Endothelial cell of umbilical vein (primary cell): Measurements from ENCODE around the gene RNF168. TPM values are rescaled to one million over a fixed set of nuclear protein-coding genes. Genes with fewer than 3 reads are reported as not detected.

Experiments
- BruUV-seq: library from RNA; stranded (reverse); fragments of 400-500 nt; replicated peaks from 2 replicates; lab custom pipeline; 2021; lab: Mats Ljungman, UMichigan
- CTCF ChIA-PET: fragments of 300-600, 350-600 bp; sonication (Branson Sonifier 250); formaldehyde crosslinking; loops from one replicate; lab custom pipeline; 2021; ENCODE audit warnings: antibody characterized with exemption, inconsistent platforms; lab: Charles Lee
- POLR2A ChIA-PET: fragments of 300-600, 350-600 bp; sonication (Branson Sonifier 250); formaldehyde crosslinking; loops from one replicate; lab custom pipeline; 2021; ENCODE audit warnings: antibody characterized with exemption, inconsistent platforms; lab: Charles Lee
- DNase-seq: peaks from one replicate; pipeline ENCODE4 v3.0.0-alpha.2; 2011; ENCODE audit warnings: low read depth, low spot score
- FAIRE-seq: peaks from 2 replicates; lab custom pipeline; 2011; peaks lifted over from hg19 to GRCh38; lab: Jason Lieb, UNC
- H2AFZ ChIP-seq: 2 replicates; pipeline ENCODE4 v1.6.0; 2012; ENCODE audit warnings: low read depth, low read length, control low read depth, inconsistent platforms
- H3K27ac ChIP-seq: 2 replicates; pipeline ENCODE4 v1.5.1; 2011; ENCODE audit warnings: low read depth, mild to moderate bottlenecking, control low read depth, low read length, moderate library complexity; ENCODE audit not compliant: insufficient read depth
- H3K27me3 ChIP-seq, 2 experiments: 2 replicates each; pipeline versions ENCODE4 v1.6.0 to v1.6.1; 2011; ENCODE audit warnings: low read length in 2 of 2, mixed read lengths in 1 of 2; ENCODE audit not compliant: control insufficient read depth in 2 of 2, insufficient read depth in 2 of 2
- H3K36me3 ChIP-seq, 2 experiments: 2 replicates in 1 of 2; 3 replicates in 1 of 2; pipeline ENCODE4 v1.5.1; 2011; ENCODE audit warnings: low read length in 2 of 2, mild to moderate bottlenecking in 1 of 2, moderate library complexity in 1 of 2; ENCODE audit not compliant: control insufficient read depth in 2 of 2, insufficient read depth in 2 of 2; ENCODE audit errors: extremely low read depth in 1 of 2
- H3K4me1 ChIP-seq: 3 replicates; pipeline ENCODE4 v1.5.1; 2011; ENCODE audit warnings: mild to moderate bottlenecking, low read length; ENCODE audit not compliant: control insufficient read depth, insufficient read depth; ENCODE audit errors: extremely low read depth
- H3K4me2 ChIP-seq: 2 replicates; pipeline ENCODE4 v1.6.1; 2011; ENCODE audit warnings: low read length, control low read depth, mixed read lengths; ENCODE audit not compliant: insufficient read depth
- H3K4me3 ChIP-seq, 3 experiments: fragments of 200-600 bp in 1 of 3; sonication (generic), shearing (Covaris generic) in 1 of 3; replicated peaks in 1 of 3; 2 replicates each; pipeline ENCODE4 v1.5.1; 2011 to 2016; ENCODE audit warnings: control low read depth in 3 of 3, low read length in 3 of 3, mild to moderate bottlenecking in 2 of 3, inconsistent platforms in 1 of 3, low read depth in 1 of 3, moderate library complexity in 1 of 3; ENCODE audit not compliant: insufficient read depth in 1 of 3
- H3K79me2 ChIP-seq: 2 replicates; pipeline ENCODE4 v1.6.0; 2012; ENCODE audit warnings: low read length, inconsistent platforms; ENCODE audit not compliant: control insufficient read depth, insufficient read depth
- H3K9ac ChIP-seq: replicated peaks from 2 replicates; pipeline ENCODE3; 2011; ENCODE audit warnings: low read length, control low read depth; ENCODE audit not compliant: insufficient read depth; ENCODE audit errors: extremely low read depth
- H3K9me1 ChIP-seq: replicated peaks from 3 replicates; pipeline ENCODE4 v1.6.0; 2011; ENCODE audit warnings: mild to moderate bottlenecking, low read length; ENCODE audit not compliant: control insufficient read depth, insufficient read depth; ENCODE audit errors: extremely low read depth
- H3K9me3 ChIP-seq: replicated peaks from 2 replicates; pipeline ENCODE4 v1.5.1; 2012; ENCODE audit warnings: low read length, inconsistent platforms; ENCODE audit not compliant: control insufficient read depth, insufficient read depth
- H4K20me1 ChIP-seq: replicated peaks from 2 replicates; pipeline ENCODE3; 2011; ENCODE audit warnings: mild to moderate bottlenecking, low read length; ENCODE audit not compliant: control insufficient read depth, insufficient read depth; ENCODE audit errors: extremely low read depth
- EZH2 ChIP-seq: IDR thresholded peaks from 2 replicates; pipeline ENCODE4 v1.6.1; 2012; ENCODE audit warnings: borderline replicate concordance, low read depth, mild to moderate bottlenecking, moderate library complexity, low read length, inconsistent platforms; ENCODE audit not compliant: severe bottlenecking
- FOS ChIP-seq: IDR thresholded peaks from 2 replicates; pipeline ENCODE4 v1.6.1; 2011; ENCODE audit warnings: mild to moderate bottlenecking, low read length, moderate library complexity, borderline replicate concordance; ENCODE audit not compliant: insufficient read depth
- JUN ChIP-seq: IDR thresholded peaks from 2 replicates; pipeline ENCODE4 v1.6.1; 2011; ENCODE audit warnings: borderline replicate concordance, low read depth; ENCODE audit not compliant: insufficient read length, insufficient read depth
- MAX ChIP-seq: IDR thresholded peaks from 2 replicates; pipeline ENCODE4 v1.6.1; 2011; ENCODE audit not compliant: insufficient read depth, insufficient read length
- MYC ChIP-seq: IDR thresholded peaks from one replicate; pipeline ENCODE4 v1.6.1; 2011; ENCODE audit warnings: mild to moderate bottlenecking, low read depth, low read length
- POLR2A ChIP-seq: IDR thresholded peaks from 2 replicates; pipeline ENCODE4 v1.6.1; 2012; ENCODE audit warnings: low read depth, mild to moderate bottlenecking, control low read depth, low read length
- dilution Hi-C: fragments of 300-500 bp; cut with MboI; formaldehyde crosslinking; loops from one replicate; pipeline ENCODE4 v1.15.0; 2019; ENCODE audit warnings: low sequenced_read_pairs; ENCODE audit not compliant: extremely low pct_ligation_motif_present
- intact Hi-C: fragments of 100-400 bp; cut with micrococcal nuclease; formaldehyde crosslinking; loops from one replicate; pipeline ENCODE4 v1.10.0; 2022
- polyA plus RNA-seq, 4 experiments: library from polyadenylated mRNA; depleted of rRNA in 3 of 4; stranded (reverse) in 3 of 4; unstranded in 1 of 4; fragments of >200 nt; gene quantifications; 2 replicates each; pipeline versions ENCODE4 v1.2.1 to v1.2.3, GENCODE V29; 2011 to 2012; ENCODE audit warnings: missing spikeins in 1 of 4
- total RNA-seq: library from RNA; stranded (reverse); gene quantifications from 2 replicates; pipeline ENCODE4 v1.2.3, GENCODE V29; 2021

RNF168 gene
- total and polyA plus RNA-seq, 2 donors (not counting 3 experiments of a cell fraction or from before 2014, with no cell fraction given) = 4.0 to 32.9 TPM

- H3K27ac ChIP-seq = no peak overlapping the region
- intact Hi-C loops (no loop called here), dilution Hi-C loops (no loop called here)
- H3K9ac ChIP-seq = no peak overlapping the region
- H3K4me1 ChIP-seq = no peaks in the 10 kb centered on the region
- H3K4me3 ChIP-seq = no peak overlapping the region
- BruUV-seq = no TSS peak
- H3K9me3 ChIP-seq = no peaks in the 10 kb centered on the region
- DNase-seq (no peak), FAIRE-seq (no peak)
- no peaks in the 10 kb centered on the region for H3K27me3 ChIP-seq
- peaks cover 3 to 4% of the 10 kb centered on the region in 2 experiments for H3K36me3 ChIP-seq
- TF ChIP-seq FOS = no peak
- H3K79me2 ChIP-seq = peaks cover 85% of the 10 kb centered on the region
- peaks cover 6% of the 10 kb centered on the region for H4K20me1 ChIP-seq
- ChIA-PET POLR2A (no interaction called here), CTCF (interaction anchor here (0.6 kb wide), 1 partner anchor 21 kb away, joined by 3 read pairs; no protein-coding TSS in a partner anchor)
- H3K4me2 ChIP-seq = no peak overlapping the region
- H2AFZ ChIP-seq = no peak overlapping the region
- H3K9me1 ChIP-seq = no peaks in the 10 kb centered on the region
These were observed 11.5 kb downstream of the RNF168 start for GRCh38 chr3:196492080-196492479.

- Histone ChIP-seq H3K9ac (no peak overlapping the region), H3K79me2 (peaks cover 62% of the 10 kb centered on the region), H2AFZ (no peak overlapping the region), H3K4me1 (no peaks in the 10 kb centered on the region), H3K27ac (no peak overlapping the region), H3K27me3 (no peaks in the 10 kb centered on the region), H4K20me1 (peaks cover 3% of the 10 kb centered on the region), H3K9me1 (no peaks in the 10 kb centered on the region), H3K4me3 (no peak overlapping the region), H3K36me3 (peaks cover 8 to 9% of the 10 kb centered on the region in 2 experiments), H3K4me2 (no peak overlapping the region), H3K9me3 (no peaks in the 10 kb centered on the region)
- no peak for FAIRE-seq
- DNase-seq = no peak
- dilution Hi-C loops (no loop called here), intact Hi-C loops (no loop called here)
- CTCF ChIA-PET = interaction anchor here (1.0 kb wide), 1 partner anchor 30 kb away, joined by 3 read pairs; no protein-coding TSS in a partner anchor
- BruUV-seq = no TSS peak
- TF ChIP-seq EZH2 = no peak
- TF ChIP-seq JUN = no peak
- no peak for TF ChIP-seq POLR2A
- no peak for TF ChIP-seq FOS
- no peak for TF ChIP-seq MAX
- no peak for TF ChIP-seq MYC
- POLR2A ChIA-PET = interaction anchor here (0.5 to 0.7 kb wide), 2 partner anchors 39 to 45 kb away, joined by 3 to 10 read pairs; no protein-coding TSS in a partner anchor
These were observed 13.8 kb downstream of the RNF168 start for GRCh38 chr3:196489747-196490146.
